ENCODE results near the gene PCBD1.

The PCBD1 gene

GRCh38 chr10:70917635-70918034, 29.3 kb upstream of the PCBD1 start:
- no peak for DNase-seq (ENCODE audit: low read depth)

GRCh38 chr10:70917226-70917625, 28.9 kb upstream of the PCBD1 start:
- no peak for DNase-seq (ENCODE audit: low read depth)

- DNase-seq (ENCODE audit: low read depth), result no peak
Measured at GRCh38 chr10:70916241-70916640, 27.9 kb upstream of the PCBD1 start.

GRCh38 chr10:70915806-70916205, 27.4 kb upstream of the PCBD1 start:
- no peak for DNase-seq (ENCODE audit: low read depth)

GRCh38 chr10:70915206-70915605, 26.8 kb upstream of the PCBD1 start:
- no peak for DNase-seq (ENCODE audit: low read depth)

GRCh38 chr10:70914316-70914864, 26.0 kb upstream of the PCBD1 start:
- no peak for DNase-seq (ENCODE audit: low read depth)

- no peak for DNase-seq (ENCODE audit: low read depth)
Measured at GRCh38 chr10:70913893-70914240, 25.5 kb upstream of the PCBD1 start.

- DNase-seq (ENCODE audit: low read depth), result no peak
Measured at GRCh38 chr10:70913191-70913892, 25.0 kb upstream of the PCBD1 start.

- no peak for DNase-seq (ENCODE audit: low read depth)
Measured at GRCh38 chr10:70912556-70912955, 24.2 kb upstream of the PCBD1 start.

- DNase-seq (ENCODE audit: low read depth), result no peak
Measured at GRCh38 chr10:70911386-70911785, 23.0 kb upstream of the PCBD1 start.

- DNase-seq (ENCODE audit: low read depth), result no peak
Measured at GRCh38 chr10:70910486-70911341, 22.3 kb upstream of the PCBD1 start.

GRCh38 chr10:70909326-70909935, 21.1 kb upstream of the PCBD1 start:
- no peak for DNase-seq (ENCODE audit: low read depth)

GRCh38 chr10:70908406-70909296, 20.3 kb upstream of the PCBD1 start:
- no peak for DNase-seq (ENCODE audit: low read depth)

- DNase-seq (ENCODE audit: low read depth), result no peak
Measured at GRCh38 chr10:70907637-70908405, 19.5 kb upstream of the PCBD1 start.

- DNase-seq (ENCODE audit: low read depth), result no peak
Measured at GRCh38 chr10:70906953-70907636, 18.7 kb upstream of the PCBD1 start.

GRCh38 chr10:70906031-70906783, 17.8 kb upstream of the PCBD1 start:
- no peak for DNase-seq (ENCODE audit: low read depth)

GRCh38 chr10:70905071-70906021, 17.0 kb upstream of the PCBD1 start:
- no peak for DNase-seq (ENCODE audit: low read depth)

GRCh38 chr10:70903262-70903921, 15.0 kb upstream of the PCBD1 start:
- no peak for DNase-seq (ENCODE audit: low read depth)

Measured in stimulated activated CD8-positive, alpha-beta memory T cell treated with anti-CD3 and anti-CD28 coated beads, Interleukin-12 subunit alpha, Interleukin-12 subunit beta, amount 100 ng/mL, for 1 hour (primary cell).